ENCODE measurements around the gene LHX6. TPM values are rescaled to one million over a fixed set of nuclear protein-coding genes. Genes with fewer than 3 reads are reported as not detected.
A peak's percentile ranks its signal among the peaks of the same experiment; 100 is the strongest.

LHX6 gene
- total and polyA plus RNA-seq, 2 of the 13 experiments (the other 11 are each of a cell fraction or from before 2014, with no cell fraction given) = 1.1 to 1.3 TPM

- TF ChIP-seq NCOA2 (CRISPR knock-in tag; IDR thresholded peaks at IDR 0.05) (peak; percentile 74), IKZF5 (CRISPR knock-in tag; IDR thresholded peaks at IDR 0.05) (peak; percentile 37; the same call in 1 of the 2 replicates), SOX13 (IDR thresholded peaks at IDR 0.05) (no peak), SOX13 (CRISPR knock-in tag; conservative IDR thresholded peaks at IDR 0.05 in 1 of 2, IDR thresholded peaks at IDR 0.05 in 1 of 2) (peak in 1 of 2 experiments; percentile 60; a peak in 2 of 4 replicates), ARID5B (CRISPR knock-in tag; IDR thresholded peaks at IDR 0.05) (peak; percentile 88), EZH2 (conservative IDR thresholded peaks at IDR 0.05; ENCODE audit: low read depth, low read length) (no peak), HMGA1 (CRISPR knock-in tag; conservative IDR thresholded peaks at IDR 0.05) (no peak)
Observed at GRCh38 chr9:122190597-122191381, 38.0 kb downstream of the LHX6 start (continued).

Data from HepG2 (cell line).